Measurements from ENCODE around the gene CDKN2A. TPM values are rescaled to one million over a fixed set of nuclear protein-coding genes. Genes with fewer than 3 reads are reported as not detected.

CDKN2A gene
- total and polyA plus RNA-seq, 8 donors, result 0.73 to 47.3 (median 2.5) TPM; not detected in 4

DNA sequence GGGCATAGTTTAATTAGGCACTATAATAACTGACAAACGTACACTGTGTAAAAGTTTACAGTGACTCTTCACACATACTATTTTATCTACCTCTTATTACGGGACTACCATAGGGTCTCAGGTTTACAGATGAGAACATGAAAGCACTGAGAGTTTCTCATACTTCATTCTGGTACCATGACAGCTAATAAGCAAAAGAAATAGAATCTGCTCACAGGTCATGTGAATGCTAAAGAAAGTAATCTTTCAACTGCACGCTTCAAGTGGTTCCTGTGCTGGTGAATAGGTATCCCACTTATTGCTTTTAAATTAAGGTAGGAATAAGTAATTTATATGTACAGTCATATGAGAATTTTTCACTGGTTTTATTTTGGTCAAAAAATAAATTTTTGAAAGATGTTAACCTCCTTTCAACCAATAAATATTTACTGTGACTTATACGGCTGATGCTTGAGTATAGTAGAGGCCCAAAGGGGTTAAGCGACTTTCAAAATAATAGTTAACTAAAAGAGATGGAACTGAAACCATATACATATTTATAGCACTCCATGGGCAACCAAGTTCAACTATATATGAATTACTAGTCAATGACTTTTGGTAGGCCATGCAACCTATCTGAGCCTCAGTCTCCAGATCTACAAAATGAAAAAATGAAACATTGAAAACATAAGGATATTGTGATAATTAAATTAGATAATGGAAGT, 8.1 kb downstream of the CDKN2A start:
- TF ChIP-seq POLR2AphosphoS5 (IDR thresholded peaks at IDR 0.05), result no peak
- no peak for TF ChIP-seq EP300 (IDR thresholded peaks at IDR 0.05)
- no peak for TF ChIP-seq POLR2A (IDR thresholded peaks at IDR 0.05)
- TF ChIP-seq, protein P1, sequence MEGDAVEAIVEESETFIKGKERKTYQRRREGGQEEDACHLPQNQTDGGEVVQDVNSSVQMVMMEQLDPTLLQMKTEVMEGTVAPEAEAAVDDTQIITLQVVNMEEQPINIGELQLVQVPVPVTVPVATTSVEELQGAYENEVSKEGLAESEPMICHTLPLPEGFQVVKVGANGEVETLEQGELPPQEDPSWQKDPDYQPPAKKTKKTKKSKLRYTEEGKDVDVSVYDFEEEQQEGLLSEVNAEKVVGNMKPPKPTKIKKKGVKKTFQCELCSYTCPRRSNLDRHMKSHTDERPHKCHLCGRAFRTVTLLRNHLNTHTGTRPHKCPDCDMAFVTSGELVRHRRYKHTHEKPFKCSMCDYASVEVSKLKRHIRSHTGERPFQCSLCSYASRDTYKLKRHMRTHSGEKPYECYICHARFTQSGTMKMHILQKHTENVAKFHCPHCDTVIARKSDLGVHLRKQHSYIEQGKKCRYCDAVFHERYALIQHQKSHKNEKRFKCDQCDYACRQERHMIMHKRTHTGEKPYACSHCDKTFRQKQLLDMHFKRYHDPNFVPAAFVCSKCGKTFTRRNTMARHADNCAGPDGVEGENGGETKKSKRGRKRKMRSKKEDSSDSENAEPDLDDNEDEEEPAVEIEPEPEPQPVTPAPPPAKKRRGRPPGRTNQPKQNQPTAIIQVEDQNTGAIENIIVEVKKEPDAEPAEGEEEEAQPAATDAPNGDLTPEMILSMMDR (IDR thresholded peaks at IDR 0.05), result no peak
- peaks cover 0 to 6% (median 0%) of the 10 kb centered on the region in 4 donors for H3K9me3 ChIP-seq
- intact Hi-C loops (cut with DNase I; ENCODE audit: low total_unique reads), result no loop called here
- peaks cover 0 to 8% (median 2%) of the 10 kb centered on the region in 4 donors for H3K4me1 ChIP-seq
- peaks cover 9 to 98% (median 23%) of the 10 kb centered on the region in 3 donors for H3K27me3 ChIP-seq
- WGBS, 5 donors, result 63 to 71% (median 65%) methylated on average over 5 of the region's 5 CpGs
- H3K36me3 ChIP-seq, result no peaks in the 10 kb centered on the region
- H3K27ac ChIP-seq, result no peak overlapping the region
- H3K4me3 ChIP-seq, result no peak overlapping the region
- DNase-seq, result no peak

DNA sequence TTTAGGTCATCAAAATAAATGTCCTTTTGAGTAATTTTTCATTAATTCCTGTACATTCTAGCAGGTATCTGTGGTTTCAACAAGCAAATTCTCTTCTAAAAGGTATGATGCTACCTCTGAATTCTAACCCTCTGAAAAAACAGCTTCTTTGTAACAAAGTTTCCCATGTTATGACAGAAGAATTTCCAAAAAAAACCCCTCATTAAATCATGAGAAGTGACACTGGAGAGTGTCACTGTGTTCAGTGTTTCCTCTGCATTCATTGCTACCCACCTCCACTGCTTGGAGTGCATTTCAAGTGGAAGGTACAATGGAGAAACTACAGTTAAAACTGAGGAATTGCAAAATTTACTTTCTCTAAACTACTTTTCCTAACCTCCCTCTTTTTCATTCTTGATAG, 10.1 kb downstream of the CDKN2A start:
- H3K27me3 ChIP-seq, result peaks cover 7 to 96% (median 18%) of the 10 kb centered on the region in 3 donors
- no peak overlapping the region for H3K4me3 ChIP-seq
- no peaks in the 10 kb centered on the region for H3K9me3 ChIP-seq
- no peaks in the 10 kb centered on the region for H3K36me3 ChIP-seq
- TF ChIP-seq, protein P1 (IDR thresholded peaks at IDR 0.05), result no peak
- TF ChIP-seq POLR2A (IDR thresholded peaks at IDR 0.05), result no peak
- no peak for TF ChIP-seq EP300 (IDR thresholded peaks at IDR 0.05)
- TF ChIP-seq POLR2AphosphoS5 (IDR thresholded peaks at IDR 0.05), result no peak
- no peak overlapping the region for H3K27ac ChIP-seq
- DNase-seq, result no peak
- no peaks in the 10 kb centered on the region for H3K4me1 ChIP-seq
- intact Hi-C loops (cut with DNase I; ENCODE audit: low total_unique reads), result no loop called here

- no peak for DNase-seq
- Histone ChIP-seq H3K27ac (no peak overlapping the region), H3K27me3 (peaks cover 9 to 96% (median 18%) of the 10 kb centered on the region in 3 donors), H3K9me3 (no peaks in the 10 kb centered on the region), H3K36me3 (no peaks in the 10 kb centered on the region), H3K4me1 (no peaks in the 10 kb centered on the region), H3K4me3 (no peak overlapping the region)
- TF ChIP-seq EP300 (IDR thresholded peaks at IDR 0.05) (no peak), POLR2AphosphoS5 (IDR thresholded peaks at IDR 0.05) (no peak), POLR2A (IDR thresholded peaks at IDR 0.05) (no peak)
- TF ChIP-seq, protein P1 (IDR thresholded peaks at IDR 0.05), result no peak
- 48 to 61% (median 58%) methylated on average over 1 of the region's 1 CpG for WGBS, 5 donors
- intact Hi-C loops (cut with DNase I; ENCODE audit: low total_unique reads), result no loop called here
These were observed 10.6 kb downstream of the CDKN2A start for GRCh38 chr9:21983561-21983935.

GRCh38 chr9:21982861-21983560, 11.2 kb downstream of the CDKN2A start:
- H3K27me3 ChIP-seq, result peaks cover 9 to 96% (median 16%) of the 10 kb centered on the region in 3 donors

More at GRCh38 chr9:21982861-21983560, 11.2 kb downstream of the CDKN2A start:
- DNase-seq, result no peak
- TF ChIP-seq EP300 (IDR thresholded peaks at IDR 0.05), result no peak
- TF ChIP-seq, protein P1 (IDR thresholded peaks at IDR 0.05), result no peak
- TF ChIP-seq POLR2A (IDR thresholded peaks at IDR 0.05), result no peak
- TF ChIP-seq POLR2AphosphoS5 (IDR thresholded peaks at IDR 0.05), result no peak
- intact Hi-C loops (cut with DNase I; ENCODE audit: low total_unique reads), result no loop called here
- no peak overlapping the region for H3K4me3 ChIP-seq
- WGBS, 5 donors, result 49 to 72% (median 56%) methylated on average over 1 of the region's 1 CpG
- no peak overlapping the region for H3K27ac ChIP-seq
- H3K9me3 ChIP-seq, result no peaks in the 10 kb centered on the region
- H3K4me1 ChIP-seq, result no peaks in the 10 kb centered on the region
- H3K36me3 ChIP-seq, result no peaks in the 10 kb centered on the region
